OCI-LY3 (cell line): Measurements from ENCODE around the gene NPC1L1.

Experiments
- CTCF ChIP-seq: fragments of 200-600, 300-600 bp; sonication (generic); IDR thresholded peaks from 2 replicates; pipeline ENCODE4 v1.5.1; 2014; ENCODE audit warnings: antibody characterized with exemption, low read length, low read depth
- EZH2phosphoT487 ChIP-seq: fragments of 200-600 bp; shearing (Covaris generic); IDR thresholded peaks from 2 replicates; pipeline ENCODE4 v1.6.1; 2018; ENCODE audit warnings: antibody characterized with exemption, mixed run types, low read depth

- TF ChIP-seq CTCF (no peak), EZH2phosphoT487 (no peak)
Measured at GRCh38 chr7:44557485-44557884, 16.4 kb upstream of the NPC1L1 start.
